Right lung (tissue), 5 donors: Measurements from ENCODE around the gene SCTR. TPM values are rescaled to one million over a fixed set of nuclear protein-coding genes. Genes with fewer than 3 reads are reported as not detected.

Experiments used
- DNase-seq, 2 donors: peaks; one replicate each; pipeline ENCODE4 v3.0.0-alpha.2; 2013
- polyA plus RNA-seq, 5 donors: library from polyadenylated mRNA; unstranded; fragments of 120-200 nt; gene quantifications; one replicate each; pipeline versions ENCODE4 v1.2.1 to v1.2.3, GENCODE V29; 2013; ENCODE audit warnings: inconsistent platforms in 1 of 5, low replicate concordance in 1 of 5; ENCODE audit not compliant: insufficient read length in 5 of 5, insufficient read depth in 1 of 5

Gene SCTR
- polyA plus RNA-seq, 5 donors = 1.4 to 9.7 (median 6.4) TPM

- DNase-seq = no peak
Observed at GRCh38 chr2:119475225-119475856, 48.9 kb downstream of the SCTR start.

- DNase-seq = no peak
Observed at GRCh38 chr2:119474371-119475224, 49.7 kb downstream of the SCTR start.

GRCh38 chr2:119473621-119474370 lies 50.5 kb downstream of the SCTR start:
- no peak for DNase-seq

- DNase-seq = no peak
Observed at GRCh38 chr2:119472749-119473148, 51.5 kb downstream of the SCTR start.

- no peak for DNase-seq
Observed at GRCh38 chr2:119469661-119470297, 54.5 kb downstream of the SCTR start.

- DNase-seq = no peak
Observed at GRCh38 chr2:119469131-119469530, 55.2 kb downstream of the SCTR start.

GRCh38 chr2:119468154-119468955 lies 55.9 kb downstream of the SCTR start:
- DNase-seq = no peak

- no peak for DNase-seq
Observed at GRCh38 chr2:119466373-119466772, 57.9 kb downstream of the SCTR start.

GRCh38 chr2:119465687-119466086 lies 58.6 kb downstream of the SCTR start:
- DNase-seq = no peak

- DNase-seq = peak; percentile 56 to 60
Observed at GRCh38 chr2:119464981-119465380, 59.3 kb downstream of the SCTR start.

GRCh38 chr2:119463990-119464389 lies 60.3 kb downstream of the SCTR start:
- DNase-seq = no peak

- no peak for DNase-seq
Observed at GRCh38 chr2:119463136-119463535, 61.1 kb downstream of the SCTR start.

- no peak for DNase-seq
Observed at GRCh38 chr2:119462574-119462973, 61.7 kb downstream of the SCTR start.

GRCh38 chr2:119461811-119462210 lies 62.5 kb downstream of the SCTR start:
- no peak for DNase-seq

GRCh38 chr2:119460076-119460475 lies 64.2 kb downstream of the SCTR start:
- DNase-seq = no peak

- DNase-seq = no peak
Observed at GRCh38 chr2:119455066-119455718, 69.1 kb downstream of the SCTR start.

GRCh38 chr2:119453972-119454593 lies 70.2 kb downstream of the SCTR start:
- no peak for DNase-seq

GRCh38 chr2:119451336-119452050 lies 72.8 kb downstream of the SCTR start:
- DNase-seq = no peak

- no peak for DNase-seq
Observed at GRCh38 chr2:119449521-119449920, 74.8 kb downstream of the SCTR start.
